ENCODE data around the gene ANKS6. TPM values are rescaled to one million over a fixed set of nuclear protein-coding genes. Genes with fewer than 3 reads are reported as not detected.

The ANKS6 gene
- total and polyA plus RNA-seq, 4 donors: 1.9 to 6.3 (median 2.9) TPM

GRCh38 chr9:98751210-98751609, 45.1 kb downstream of the ANKS6 start:
- Histone ChIP-seq H3K27ac (ENCODE audit: low read depth in 1 of 2, low read length in 2 of 2) (no peak overlapping the region), H3K27me3 (ENCODE audit: control insufficient read depth in 4 of 4, insufficient read depth in 4 of 4, low read length in 3 of 4) (no peaks in the 10 kb centered on the region), H3K4me3 (ENCODE audit: low read depth in 1 of 3, low read length in 3 of 3) (no peak overlapping the region), H3K9me3 (ENCODE audit: control insufficient read depth in 4 of 4, low read length in 3 of 4) (no peaks in the 10 kb centered on the region), H3K36me3 (ENCODE audit: control insufficient read depth in 4 of 4, insufficient read depth in 3 of 4, low read depth in 1 of 4, low read length in 3 of 4) (peaks cover 0 to 11% (median 3%) of the 10 kb centered on the region in 4 donors), H3K9ac (ENCODE audit: low read depth in 1 of 2, low read length in 2 of 2) (no peak overlapping the region), H3K4me1 (ENCODE audit: control insufficient read depth in 4 of 4, insufficient read depth in 4 of 4, low read length in 3 of 4) (no peaks in the 10 kb centered on the region)
- no peak for DNase-seq (ENCODE audit: low spot score)
- TF ChIP-seq ZBTB33 (IDR thresholded peaks at IDR 0.05): no peak
- no peak for TF ChIP-seq YY1 (IDR thresholded peaks at IDR 0.05)
- WGBS: 90% methylated on average over 2 of the region's 2 CpGs

- no peak for TF ChIP-seq HNF4G (IDR thresholded peaks at IDR 0.05)
- TF ChIP-seq TAF1 (conservative IDR thresholded peaks at IDR 0.05): no peak
- TF ChIP-seq FOXA1 (IDR thresholded peaks at IDR 0.05): no peak
- TF ChIP-seq MAX (IDR thresholded peaks at IDR 0.05): no peak
- TF ChIP-seq EGR1 (IDR thresholded peaks at IDR 0.05; ENCODE audit: low read depth in 2 of 2): no peak
- TF ChIP-seq SP1 (IDR thresholded peaks at IDR 0.05): no peak
- no peak for TF ChIP-seq ATF3 (IDR thresholded peaks at IDR 0.05)
- TF ChIP-seq JUND (IDR thresholded peaks at IDR 0.05): no peak
- TF ChIP-seq REST (IDR thresholded peaks at IDR 0.05): no peak
- no peak for TF ChIP-seq GABPA (IDR thresholded peaks at IDR 0.05 in 1 of 2, conservative IDR thresholded peaks at IDR 0.05 in 1 of 2)
- no peak for TF ChIP-seq RAD21 (IDR thresholded peaks at IDR 0.05)
- no peak for TF ChIP-seq YY1 (IDR thresholded peaks at IDR 0.05)
- TF ChIP-seq ZBTB33 (IDR thresholded peaks at IDR 0.05): no peak
- no peak for TF ChIP-seq RXRA (IDR thresholded peaks at IDR 0.05)
- no peak for TF ChIP-seq FOXA2 (IDR thresholded peaks at IDR 0.05)
- no peak for TF ChIP-seq CTCF (IDR thresholded peaks at IDR 0.05; ENCODE audit: low read depth, low read length, missing input control)
- DNase-seq (ENCODE audit: low spot score): no peak
- WGBS: 88% methylated on average over 5 of the region's 5 CpGs
- Histone ChIP-seq H3K27ac (ENCODE audit: low read depth in 1 of 2, low read length in 2 of 2) (no peak overlapping the region), H3K9me3 (ENCODE audit: control insufficient read depth in 4 of 4, low read length in 3 of 4) (no peaks in the 10 kb centered on the region), H3K4me1 (ENCODE audit: control insufficient read depth in 4 of 4, insufficient read depth in 4 of 4, low read length in 3 of 4) (no peaks in the 10 kb centered on the region), H3K27me3 (ENCODE audit: control insufficient read depth in 4 of 4, insufficient read depth in 4 of 4, low read length in 3 of 4) (no peaks in the 10 kb centered on the region), H3K36me3 (ENCODE audit: control insufficient read depth in 4 of 4, insufficient read depth in 3 of 4, low read depth in 1 of 4, low read length in 3 of 4) (peaks cover 0 to 10% (median 1%) of the 10 kb centered on the region in 4 donors), H3K4me3 (ENCODE audit: low read depth in 1 of 3, low read length in 3 of 3) (no peak overlapping the region), H3K9ac (ENCODE audit: low read depth in 1 of 2, low read length in 2 of 2) (no peak overlapping the region)
Measured at GRCh38 chr9:98750364-98751060, 45.8 kb downstream of the ANKS6 start.
